ENCODE results near the gene NKD1.
A peak's percentile ranks its signal among the peaks of the same experiment; 100 is the strongest.

NKD1 gene

GRCh38 chr16:50605733-50606430 is 57.7 kb downstream of the NKD1 start:
- H3K9me3 Mint-ChIP-seq = no peaks in the 10 kb centered on the region
- intact Hi-C loops (cut with micrococcal nuclease) = no loop called here
- no peak overlapping the region for H3K4me3 Mint-ChIP-seq
- peaks cover 4% of the 10 kb centered on the region for H3K27me3 Mint-ChIP-seq
- no peak overlapping the region for H3K27ac Mint-ChIP-seq
- peaks cover 11% of the 10 kb centered on the region for H3K4me1 Mint-ChIP-seq (ENCODE audit: low read depth)
- H3K36me3 Mint-ChIP-seq (ENCODE audit: low read depth) = no peaks in the 10 kb centered on the region

GRCh38 chr16:50606431-50607050 is 58.3 kb downstream of the NKD1 start:
- peaks cover 4% of the 10 kb centered on the region for H3K27me3 Mint-ChIP-seq
- H3K36me3 Mint-ChIP-seq (ENCODE audit: low read depth) = no peaks in the 10 kb centered on the region
- peaks cover 18% of the 10 kb centered on the region for H3K4me1 Mint-ChIP-seq (ENCODE audit: low read depth)
- intact Hi-C loops (cut with micrococcal nuclease) = no loop called here
- no peaks in the 10 kb centered on the region for H3K9me3 Mint-ChIP-seq
- no peak overlapping the region for H3K27ac Mint-ChIP-seq
- no peak overlapping the region for H3K4me3 Mint-ChIP-seq

GRCh38 chr16:50607051-50607431 is 58.8 kb downstream of the NKD1 start:
- H3K27ac Mint-ChIP-seq = no peak overlapping the region
- H3K36me3 Mint-ChIP-seq (ENCODE audit: low read depth) = no peaks in the 10 kb centered on the region
- H3K9me3 Mint-ChIP-seq = no peaks in the 10 kb centered on the region
- no peak overlapping the region for H3K4me3 Mint-ChIP-seq
- H3K27me3 Mint-ChIP-seq = peaks cover 4% of the 10 kb centered on the region
- H3K4me1 Mint-ChIP-seq (ENCODE audit: low read depth) = peaks cover 23% of the 10 kb centered on the region
- intact Hi-C loops (cut with micrococcal nuclease) = no loop called here

- Mint-ChIP-seq H3K27ac (no peak overlapping the region), H3K27me3 (peaks cover 4% of the 10 kb centered on the region), H3K4me3 (no peak overlapping the region), H3K4me1 (ENCODE audit: low read depth) (peaks cover 27% of the 10 kb centered on the region), H3K9me3 (no peaks in the 10 kb centered on the region), H3K36me3 (ENCODE audit: low read depth) (no peaks in the 10 kb centered on the region)
- intact Hi-C loops (cut with micrococcal nuclease) = no loop called here
Observed at GRCh38 chr16:50607447-50607846, 59.3 kb downstream of the NKD1 start.

- Mint-ChIP-seq H3K36me3 (ENCODE audit: low read depth) (no peaks in the 10 kb centered on the region), H3K27me3 (peaks cover 10% of the 10 kb centered on the region), H3K27ac (no peak overlapping the region), H3K4me3 (no peak overlapping the region), H3K9me3 (no peaks in the 10 kb centered on the region), H3K4me1 (ENCODE audit: low read depth) (peaks cover 33% of the 10 kb centered on the region)
- intact Hi-C loops (cut with micrococcal nuclease) = no loop called here
Observed at GRCh38 chr16:50607970-50608557, 59.9 kb downstream of the NKD1 start.

- no peaks in the 10 kb centered on the region for H3K9me3 Mint-ChIP-seq
- H3K27ac Mint-ChIP-seq = peak overlapping the region; percentile 24
- H3K27me3 Mint-ChIP-seq = peaks cover 8% of the 10 kb centered on the region
- intact Hi-C loops (cut with micrococcal nuclease) = no loop called here
- H3K36me3 Mint-ChIP-seq (ENCODE audit: low read depth) = no peaks in the 10 kb centered on the region
- H3K4me3 Mint-ChIP-seq = no peak overlapping the region
- H3K4me1 Mint-ChIP-seq (ENCODE audit: low read depth) = peaks cover 31% of the 10 kb centered on the region
Observed at GRCh38 chr16:50609049-50609448, 60.9 kb downstream of the NKD1 start.

- H3K27me3 Mint-ChIP-seq = peaks cover 10% of the 10 kb centered on the region
- H3K27ac Mint-ChIP-seq = peak overlapping the region; percentile 24
Observed at GRCh38 chr16:50609471-50609870, 61.3 kb downstream of the NKD1 start.

GRCh38 chr16:50610331-50611262 is 62.4 kb downstream of the NKD1 start:
- peaks cover 11% of the 10 kb centered on the region for H3K27me3 Mint-ChIP-seq
- intact Hi-C loops (cut with micrococcal nuclease) = no loop called here
- H3K9me3 Mint-ChIP-seq = no peaks in the 10 kb centered on the region
- peak overlapping the region; percentile 40 for H3K27ac Mint-ChIP-seq
- no peak overlapping the region for H3K4me3 Mint-ChIP-seq
- H3K36me3 Mint-ChIP-seq (ENCODE audit: low read depth) = no peaks in the 10 kb centered on the region
- H3K4me1 Mint-ChIP-seq (ENCODE audit: low read depth) = peaks cover 36% of the 10 kb centered on the region

More at GRCh38 chr16:50609471-50609870, 61.3 kb downstream of the NKD1 start:
- no peak overlapping the region for H3K4me3 Mint-ChIP-seq
- H3K9me3 Mint-ChIP-seq = no peaks in the 10 kb centered on the region
- peaks cover 31% of the 10 kb centered on the region for H3K4me1 Mint-ChIP-seq (ENCODE audit: low read depth)
- intact Hi-C loops (cut with micrococcal nuclease) = no loop called here
- no peaks in the 10 kb centered on the region for H3K36me3 Mint-ChIP-seq (ENCODE audit: low read depth)

- Mint-ChIP-seq H3K36me3 (ENCODE audit: low read depth) (no peaks in the 10 kb centered on the region), H3K9me3 (no peaks in the 10 kb centered on the region), H3K27ac (peak overlapping the region; percentile 40), H3K27me3 (peaks cover 11% of the 10 kb centered on the region), H3K4me1 (ENCODE audit: low read depth) (peaks cover 37% of the 10 kb centered on the region), H3K4me3 (no peak overlapping the region)
- intact Hi-C loops (cut with micrococcal nuclease) = no loop called here
Observed at GRCh38 chr16:50611332-50611934, 63.2 kb downstream of the NKD1 start.

- no peak overlapping the region for H3K4me3 Mint-ChIP-seq
- no peaks in the 10 kb centered on the region for H3K36me3 Mint-ChIP-seq (ENCODE audit: low read depth)
- no peaks in the 10 kb centered on the region for H3K9me3 Mint-ChIP-seq
- H3K27me3 Mint-ChIP-seq = peaks cover 11% of the 10 kb centered on the region
- intact Hi-C loops (cut with micrococcal nuclease) = no loop called here
- peaks cover 37% of the 10 kb centered on the region for H3K4me1 Mint-ChIP-seq (ENCODE audit: low read depth)
- peak overlapping the region; percentile 5 for H3K27ac Mint-ChIP-seq
Observed at GRCh38 chr16:50611995-50612848, 64.0 kb downstream of the NKD1 start.

- Mint-ChIP-seq H3K27ac (peak overlapping the region; percentile 5), H3K27me3 (peaks cover 11% of the 10 kb centered on the region)
Observed at GRCh38 chr16:50612849-50613198, 64.6 kb downstream of the NKD1 start.

GRCh38 chr16:50613281-50613963 is 65.2 kb downstream of the NKD1 start:
- Mint-ChIP-seq H3K4me3 (no peak overlapping the region), H3K36me3 (ENCODE audit: low read depth) (no peaks in the 10 kb centered on the region), H3K4me1 (ENCODE audit: low read depth) (peaks cover 37% of the 10 kb centered on the region), H3K9me3 (no peaks in the 10 kb centered on the region), H3K27me3 (peaks cover 11% of the 10 kb centered on the region), H3K27ac (peak overlapping the region; percentile 5)
- intact Hi-C loops (cut with micrococcal nuclease) = no loop called here

More at GRCh38 chr16:50612849-50613198, 64.6 kb downstream of the NKD1 start:
- Mint-ChIP-seq H3K36me3 (ENCODE audit: low read depth) (no peaks in the 10 kb centered on the region), H3K4me1 (ENCODE audit: low read depth) (peaks cover 37% of the 10 kb centered on the region), H3K9me3 (no peaks in the 10 kb centered on the region), H3K4me3 (no peak overlapping the region)
- intact Hi-C loops (cut with micrococcal nuclease) = no loop called here
